Activated T-cell treated with anti-CD3 and anti-CD28 coated beads, Interleukin-2, amount 50 U/mL, for 24 hours (primary cell): ENCODE measurements around the gene FBXL14.

ENCODE experiments used
- DNase-seq: peaks from one replicate; pipeline ENCODE4 v3.0.0-alpha.2; 2020
- H3K27ac Mint-ChIP-seq: 2 replicates; pipeline ENCODE4 v1.8.0; 2020; ENCODE audit warnings: mild to moderate bottlenecking, mixed read lengths
- H3K27me3 Mint-ChIP-seq: 2 replicates; pipeline ENCODE4 v1.8.0; 2020; ENCODE audit warnings: mixed read lengths
- H3K36me3 Mint-ChIP-seq: 2 replicates; pipeline ENCODE4 v1.8.0; 2020; ENCODE audit warnings: low read depth, mixed read lengths
- H3K4me1 Mint-ChIP-seq: 2 replicates; pipeline ENCODE4 v1.8.0; 2020; ENCODE audit warnings: low read depth, mixed read lengths
- H3K4me3 Mint-ChIP-seq: 2 replicates; pipeline ENCODE4 v1.8.0; 2020; ENCODE audit warnings: mild to moderate bottlenecking, moderate library complexity, mixed read lengths
- H3K9me3 Mint-ChIP-seq: 2 replicates; pipeline ENCODE4 v1.8.0; 2020; ENCODE audit warnings: mixed read lengths

The FBXL14 gene

GRCh38 chr12:1592444-1593173, 1.8 kb downstream of the FBXL14 start:
- H3K4me3 Mint-ChIP-seq: peak overlapping the region; percentile 93
- peak overlapping the region; percentile 93 for H3K27ac Mint-ChIP-seq
- peak; percentile 75 for DNase-seq
- H3K9me3 Mint-ChIP-seq: no peaks in the 10 kb centered on the region
- peaks cover 65% of the 10 kb centered on the region for H3K4me1 Mint-ChIP-seq
- peaks cover 40% of the 10 kb centered on the region for H3K36me3 Mint-ChIP-seq
- no peaks in the 10 kb centered on the region for H3K27me3 Mint-ChIP-seq

GRCh38 chr12:1591543-1591942, 2.8 kb downstream of the FBXL14 start:
- no peak for DNase-seq
- H3K27me3 Mint-ChIP-seq: no peaks in the 10 kb centered on the region
- H3K27ac Mint-ChIP-seq: peak overlapping the region; percentile 89
- peak overlapping the region; percentile 93 for H3K4me3 Mint-ChIP-seq
- peaks cover 42% of the 10 kb centered on the region for H3K36me3 Mint-ChIP-seq
- H3K4me1 Mint-ChIP-seq: peaks cover 68% of the 10 kb centered on the region
- no peaks in the 10 kb centered on the region for H3K9me3 Mint-ChIP-seq

- no peaks in the 10 kb centered on the region for H3K27me3 Mint-ChIP-seq
- no peak for DNase-seq
- no peaks in the 10 kb centered on the region for H3K9me3 Mint-ChIP-seq
- H3K27ac Mint-ChIP-seq: peak overlapping the region; percentile 79
- peak overlapping the region; percentile 93 for H3K4me3 Mint-ChIP-seq
- H3K4me1 Mint-ChIP-seq: peaks cover 69% of the 10 kb centered on the region
- H3K36me3 Mint-ChIP-seq: peaks cover 44% of the 10 kb centered on the region
These were observed 3.3 kb downstream of the FBXL14 start for GRCh38 chr12:1591034-1591433.

- no peaks in the 10 kb centered on the region for H3K27me3 Mint-ChIP-seq
- no peaks in the 10 kb centered on the region for H3K9me3 Mint-ChIP-seq
- H3K27ac Mint-ChIP-seq: peak overlapping the region; percentile 79
- no peak for DNase-seq
- H3K4me1 Mint-ChIP-seq: peaks cover 63% of the 10 kb centered on the region
- H3K36me3 Mint-ChIP-seq: peaks cover 44% of the 10 kb centered on the region
- peak overlapping the region; percentile 93 for H3K4me3 Mint-ChIP-seq
These were observed 4.0 kb downstream of the FBXL14 start for GRCh38 chr12:1590221-1590979.

GRCh38 chr12:1588575-1588947, 5.8 kb downstream of the FBXL14 start:
- Mint-ChIP-seq H3K4me1 (peaks cover 58% of the 10 kb centered on the region), H3K9me3 (no peaks in the 10 kb centered on the region), H3K4me3 (peak overlapping the region; percentile 26), H3K36me3 (peaks cover 41% of the 10 kb centered on the region), H3K27ac (peak overlapping the region; percentile 77), H3K27me3 (no peaks in the 10 kb centered on the region)
- DNase-seq: no peak

- Mint-ChIP-seq H3K4me1 (peaks cover 59% of the 10 kb centered on the region), H3K27ac (peak overlapping the region; percentile 77), H3K4me3 (peak overlapping the region; percentile 26), H3K9me3 (no peaks in the 10 kb centered on the region), H3K36me3 (peaks cover 35% of the 10 kb centered on the region), H3K27me3 (no peaks in the 10 kb centered on the region)
- no peak for DNase-seq
These were observed 6.3 kb downstream of the FBXL14 start for GRCh38 chr12:1587927-1588574.

GRCh38 chr12:1584326-1584725, 10.1 kb downstream of the FBXL14 start:
- Mint-ChIP-seq H3K4me3 (no peak overlapping the region), H3K27me3 (no peaks in the 10 kb centered on the region), H3K4me1 (peaks cover 26% of the 10 kb centered on the region), H3K9me3 (no peaks in the 10 kb centered on the region), H3K27ac (no peak overlapping the region), H3K36me3 (peaks cover 9% of the 10 kb centered on the region)
- DNase-seq: no peak

GRCh38 chr12:1583421-1584078, 10.8 kb downstream of the FBXL14 start:
- H3K36me3 Mint-ChIP-seq: peaks cover 5% of the 10 kb centered on the region
- H3K4me1 Mint-ChIP-seq: peaks cover 22% of the 10 kb centered on the region
- DNase-seq: peak; percentile 59
- H3K27me3 Mint-ChIP-seq: no peaks in the 10 kb centered on the region
- no peaks in the 10 kb centered on the region for H3K9me3 Mint-ChIP-seq
- H3K27ac Mint-ChIP-seq: no peak overlapping the region
- H3K4me3 Mint-ChIP-seq: no peak overlapping the region

GRCh38 chr12:1582709-1583050, 11.7 kb downstream of the FBXL14 start:
- DNase-seq: no peak
- Mint-ChIP-seq H3K9me3 (no peaks in the 10 kb centered on the region), H3K4me3 (no peak overlapping the region), H3K27ac (no peak overlapping the region), H3K36me3 (peaks cover 5% of the 10 kb centered on the region), H3K4me1 (peaks cover 13% of the 10 kb centered on the region), H3K27me3 (no peaks in the 10 kb centered on the region)

GRCh38 chr12:1581973-1582708, 12.2 kb downstream of the FBXL14 start:
- Mint-ChIP-seq H3K9me3 (no peaks in the 10 kb centered on the region), H3K36me3 (peaks cover 5% of the 10 kb centered on the region), H3K4me3 (no peak overlapping the region), H3K27ac (no peak overlapping the region), H3K4me1 (peaks cover 11% of the 10 kb centered on the region), H3K27me3 (no peaks in the 10 kb centered on the region)
- no peak for DNase-seq

- Mint-ChIP-seq H3K36me3 (no peaks in the 10 kb centered on the region), H3K4me1 (peaks cover 7% of the 10 kb centered on the region), H3K27ac (no peak overlapping the region), H3K9me3 (no peaks in the 10 kb centered on the region), H3K4me3 (no peak overlapping the region), H3K27me3 (no peaks in the 10 kb centered on the region)
- DNase-seq: no peak
These were observed 13.9 kb downstream of the FBXL14 start for GRCh38 chr12:1580526-1580925.

- Mint-ChIP-seq H3K27ac (no peak overlapping the region), H3K36me3 (no peaks in the 10 kb centered on the region), H3K4me3 (no peak overlapping the region), H3K9me3 (no peaks in the 10 kb centered on the region), H3K4me1 (peaks cover 7% of the 10 kb centered on the region), H3K27me3 (no peaks in the 10 kb centered on the region)
- DNase-seq: no peak
These were observed 14.5 kb downstream of the FBXL14 start for GRCh38 chr12:1579651-1580435.

- DNase-seq: no peak
- no peak overlapping the region for H3K27ac Mint-ChIP-seq
- no peak overlapping the region for H3K4me3 Mint-ChIP-seq
- no peaks in the 10 kb centered on the region for H3K36me3 Mint-ChIP-seq
- H3K9me3 Mint-ChIP-seq: no peaks in the 10 kb centered on the region
- H3K4me1 Mint-ChIP-seq: no peaks in the 10 kb centered on the region
- H3K27me3 Mint-ChIP-seq: no peaks in the 10 kb centered on the region
These were observed 17.8 kb downstream of the FBXL14 start for GRCh38 chr12:1576410-1577241.
